Dermis microvascular lymphatic vessel endothelial cell (primary cell): ENCODE measurements around the gene RUSC1. TPM values are rescaled to one million over a fixed set of nuclear protein-coding genes. Genes with fewer than 3 reads are reported as not detected.

ENCODE experiments used
- DNase-seq, 2 donors: peaks; one replicate each; pipeline versions ENCODE4 v3.0.0 to v3.0.0-alpha.2; 2010; ENCODE audit warnings: low read depth in 2 of 2
- total RNA-seq: library from RNA; depleted of rRNA; stranded (reverse); fragments of >200 nt; gene quantifications from 2 replicates; pipeline ENCODE4 v1.2.1, GENCODE V29; 2014

RUSC1 gene
- total RNA-seq, 1 donor from 2014 or later = 10.9 TPM

DNA sequence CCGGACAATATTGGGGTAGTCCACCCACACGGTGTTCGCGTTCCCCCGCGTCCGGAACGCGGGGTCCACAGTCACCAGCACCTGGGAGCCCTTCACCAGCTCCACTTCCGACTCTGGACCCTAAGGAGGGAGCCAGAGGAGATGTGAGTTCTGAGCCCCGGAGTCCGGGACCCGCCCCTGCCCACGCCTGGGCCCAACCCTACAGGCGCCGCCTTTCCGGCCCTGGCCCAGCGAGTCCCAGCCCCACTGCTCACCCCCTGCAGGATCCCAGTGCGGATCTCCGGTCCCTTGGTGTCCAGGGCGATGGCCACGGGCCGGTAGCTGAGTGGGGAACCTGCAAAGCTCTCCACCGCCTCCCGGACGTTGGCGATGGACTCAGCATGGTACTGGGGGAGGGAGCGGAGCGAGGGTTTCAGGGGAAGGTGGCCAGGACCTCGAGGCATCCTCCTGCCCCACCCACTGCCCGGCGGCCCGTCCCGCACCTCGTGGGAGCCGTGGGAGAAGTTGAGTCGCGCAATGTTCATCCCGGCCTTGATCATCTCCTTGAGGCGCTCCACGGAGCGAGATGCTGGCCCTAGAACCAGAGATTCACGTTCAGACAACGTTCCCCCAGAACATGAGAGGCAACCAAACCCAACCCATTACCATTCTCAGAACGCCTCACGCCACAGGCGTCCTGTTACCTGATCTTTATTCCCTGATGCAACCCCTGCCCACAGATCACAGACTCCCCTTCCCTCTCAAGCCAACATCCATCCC lies 25.3 kb upstream of the RUSC1 start:
- no peak for DNase-seq

DNA sequence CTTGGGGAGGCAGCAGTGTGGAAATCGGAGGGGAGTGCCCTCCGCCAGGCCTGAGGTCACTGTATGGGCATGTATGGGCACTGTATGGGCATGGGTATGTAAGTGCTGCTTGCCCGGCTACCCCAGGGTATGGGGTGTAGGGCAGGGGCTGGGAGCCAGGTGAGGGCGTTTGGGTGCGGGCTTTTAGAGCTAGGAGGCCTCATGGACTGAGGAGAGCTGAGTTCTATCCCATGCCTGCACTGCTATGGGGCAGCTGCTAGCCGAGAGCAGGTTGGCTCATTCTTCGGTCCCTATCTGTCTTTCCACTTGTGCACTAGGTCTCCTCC lies 24.8 kb upstream of the RUSC1 start:
- no peak for DNase-seq

GRCh38 chr1:155296661-155297060 lies 24.0 kb upstream of the RUSC1 start:
- DNase-seq = no peak

- DNase-seq = no peak
These were observed 23.3 kb upstream of the RUSC1 start for GRCh38 chr1:155297384-155297783.

- DNase-seq = no peak
These were observed 20.7 kb upstream of the RUSC1 start for GRCh38 chr1:155300024-155300423.

- no peak for DNase-seq
These were observed 20.0 kb upstream of the RUSC1 start for GRCh38 chr1:155300553-155301329.

GRCh38 chr1:155301342-155301841 lies 19.3 kb upstream of the RUSC1 start, which contains the start of gene PKLR:
TSS of gene PKLR (minus strand) at chr1:155301438. CDS start at chr1:155301395, 43 bp downstream.
- no peak for DNase-seq

- DNase-seq = no peak
These were observed 16.1 kb upstream of the RUSC1 start for GRCh38 chr1:155304558-155305063.

DNA sequence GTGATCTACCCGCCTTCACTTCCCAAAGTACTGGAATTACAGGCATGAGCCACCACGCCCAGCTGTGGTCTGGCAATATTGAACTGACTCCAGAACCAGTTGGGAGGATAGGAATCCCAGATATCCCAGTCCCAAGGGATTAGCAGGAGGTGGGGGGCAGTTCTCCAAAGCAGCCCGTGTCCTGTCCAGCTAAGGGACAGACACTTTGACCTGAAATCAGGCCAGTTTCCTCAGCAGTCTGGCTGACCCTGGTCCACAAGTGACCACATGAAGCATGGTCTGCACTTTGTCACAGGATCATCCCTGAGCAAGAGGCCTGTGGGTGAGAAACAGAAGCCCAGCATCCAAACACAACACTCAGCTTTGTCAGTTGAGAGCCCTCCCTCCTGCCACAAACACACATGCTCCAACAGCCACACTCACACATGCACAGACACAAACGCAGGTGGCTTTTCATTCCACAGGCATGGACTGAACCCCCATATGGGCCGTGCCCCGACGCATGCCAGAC lies 14.8 kb upstream of the RUSC1 start:
- no peak for DNase-seq

DNA sequence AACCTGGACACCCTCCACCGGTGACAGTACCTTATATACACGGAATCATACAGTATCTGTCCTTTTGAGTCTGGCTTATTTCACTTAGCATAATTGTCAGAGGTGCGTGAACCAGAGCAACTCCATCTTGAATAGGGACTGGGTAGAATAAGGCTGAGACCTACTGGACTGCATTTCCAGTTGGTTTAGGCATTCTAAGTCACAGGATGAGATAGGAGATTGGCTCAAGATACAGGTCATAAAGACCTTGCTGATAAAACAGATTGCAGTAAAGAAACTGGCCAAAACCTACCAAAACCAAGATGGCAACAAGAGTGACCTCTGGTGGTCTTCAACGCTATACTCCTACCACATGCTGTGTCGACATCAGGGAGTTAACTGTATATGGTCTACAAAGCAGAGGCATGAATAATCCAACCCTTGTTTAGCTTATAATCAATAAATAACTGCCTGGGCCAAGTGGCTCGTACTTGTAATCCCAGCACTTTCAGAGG lies 13.4 kb upstream of the RUSC1 start:
- peak; percentile 39 to 67 for DNase-seq

GRCh38 chr1:155308493-155309422 lies 11.9 kb upstream of the RUSC1 start, which contains the start of gene FDPS:
TSS of gene FDPS (plus strand) at chr1:155308866. CDS start at chr1:155309790, 924 bp downstream.
- DNase-seq = peak; percentile 97 to 99

GRCh38 chr1:155309423-155310021 lies 11.2 kb upstream of the RUSC1 start:
- DNase-seq = peak; percentile 69 to 79

DNA sequence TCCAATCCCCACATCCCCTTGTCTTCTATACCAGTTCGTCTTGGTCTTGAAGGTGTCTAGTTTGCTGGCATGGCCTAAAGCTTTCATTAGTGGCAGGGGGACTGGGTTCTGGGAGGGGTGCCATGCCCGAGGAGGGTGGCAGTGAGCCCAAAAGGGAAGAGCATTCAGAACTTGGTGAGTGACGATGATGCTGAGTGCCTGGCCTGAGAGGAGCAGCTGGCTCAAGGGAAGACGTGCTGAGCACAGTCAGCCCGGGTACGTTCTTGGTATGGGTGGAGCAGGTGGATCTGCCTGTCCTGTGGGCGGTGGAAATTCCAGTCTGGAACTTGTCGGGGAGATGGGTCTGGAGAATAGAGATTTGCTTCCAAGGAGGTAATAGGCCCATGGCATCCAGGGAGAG lies 7.4 kb upstream of the RUSC1 start:
- no peak for DNase-seq

- DNase-seq = no peak
These were observed 3.8 kb upstream of the RUSC1 start for GRCh38 chr1:155316922-155317321.

- no peak for DNase-seq
These were observed 2.6 kb upstream of the RUSC1 start for GRCh38 chr1:155318082-155318481.

GRCh38 chr1:155319536-155319935 lies 1.2 kb upstream of the RUSC1 start:
- DNase-seq = no peak

GRCh38 chr1:155320252-155320651 lies 442 bp upstream of the RUSC1 start:
- DNase-seq = no peak

DNA sequence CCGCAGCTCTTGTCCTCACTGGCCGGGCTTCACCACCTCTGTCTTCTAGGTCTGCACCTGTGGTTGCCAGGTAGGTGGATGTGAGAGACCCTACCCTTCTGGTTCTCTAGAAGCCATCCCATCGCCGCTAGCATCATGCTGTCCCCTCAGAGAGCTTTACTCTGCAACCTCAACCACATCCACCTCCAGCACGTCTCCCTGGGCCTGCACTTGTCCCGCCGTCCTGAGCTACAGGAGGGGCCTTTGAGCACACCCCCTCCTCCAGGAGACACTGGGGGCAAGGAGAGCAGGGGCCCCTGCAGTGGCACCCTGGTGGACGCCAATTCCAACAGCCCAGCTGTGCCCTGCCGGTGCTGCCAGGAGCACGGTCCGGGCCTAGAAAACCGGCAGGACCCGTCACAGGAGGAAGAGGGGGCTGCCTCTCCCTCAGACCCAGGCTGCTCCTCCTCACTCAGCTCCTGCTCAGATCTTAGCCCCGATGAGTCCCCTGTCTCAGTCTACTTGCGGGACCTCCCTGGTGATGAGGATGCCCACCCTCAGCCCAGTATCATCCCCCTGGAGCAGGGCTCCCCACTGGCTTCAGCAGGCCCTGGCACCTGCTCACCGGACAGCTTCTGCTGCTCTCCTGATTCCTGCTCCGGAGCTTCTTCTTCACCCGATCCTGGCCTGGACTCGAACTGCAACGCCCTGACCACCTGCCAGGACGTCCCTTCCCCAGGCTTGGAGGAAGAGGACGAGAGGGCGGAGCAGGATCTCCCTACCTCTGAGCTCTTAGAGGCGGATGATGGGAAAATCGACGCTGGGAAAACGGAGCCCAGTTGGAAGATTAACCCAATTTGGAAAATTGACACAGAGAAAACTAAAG lies 1.2 kb downstream of the RUSC1 start:
- peak in 1 of 2 donors; percentile 9 for DNase-seq

DNA sequence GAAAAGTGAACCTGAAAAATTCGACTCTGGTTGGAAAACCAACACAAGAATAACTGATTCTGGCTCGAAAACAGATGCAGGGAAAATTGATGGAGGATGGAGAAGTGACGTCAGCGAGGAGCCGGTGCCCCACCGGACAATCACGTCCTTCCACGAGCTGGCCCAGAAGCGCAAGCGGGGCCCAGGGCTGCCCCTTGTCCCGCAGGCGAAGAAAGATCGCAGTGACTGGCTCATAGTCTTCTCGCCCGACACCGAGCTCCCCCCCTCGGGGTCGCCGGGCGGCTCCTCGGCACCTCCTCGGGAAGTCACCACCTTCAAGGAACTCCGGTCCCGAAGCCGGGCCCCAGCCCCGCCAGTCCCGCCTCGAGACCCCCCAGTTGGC lies 1.9 kb downstream of the RUSC1 start:
- peak in 1 of 2 donors; percentile 60 for DNase-seq
